KMS-11 (cell line): Measurements from ENCODE around the gene ERGIC3.

Experiments
- H2AFZ ChIP-seq: fragments of 200-600 bp; sonication (generic); 2 replicates; pipeline ENCODE4 v1.6.1; 2016; ENCODE audit warnings: antibody characterized with exemption, mixed run types, low read depth
- H3K27ac ChIP-seq: fragments of 200-600 bp; sonication (generic); 2 replicates; pipeline ENCODE4 v1.6.1; 2016; ENCODE audit warnings: mild to moderate bottlenecking, mixed run types
- H3K27me3 ChIP-seq: fragments of 200-600 bp; sonication (generic); 2 replicates; pipeline ENCODE4 v1.6.1; 2017; ENCODE audit warnings: mild to moderate bottlenecking, low read depth, mixed run types, moderate library complexity; ENCODE audit not compliant: insufficient read depth
- H3K36me3 ChIP-seq: fragments of 200-600 bp; sonication (generic); 2 replicates; pipeline ENCODE4 v1.6.1; 2017; ENCODE audit warnings: mild to moderate bottlenecking, mixed run types; ENCODE audit not compliant: insufficient read depth
- H3K4me1 ChIP-seq: fragments of 200-600 bp; sonication (generic); 2 replicates; pipeline ENCODE4 v1.6.1; 2016; ENCODE audit warnings: mild to moderate bottlenecking, low read depth, mixed run types; ENCODE audit not compliant: poor library complexity, severe bottlenecking
- H3K4me2 ChIP-seq: fragments of 200-600 bp; sonication (generic); 2 replicates; pipeline ENCODE4 v1.7.0; 2016; ENCODE audit warnings: mild to moderate bottlenecking, mixed run types
- H3K4me3 ChIP-seq: fragments of 200-600 bp; sonication (generic); IDR thresholded peaks from 2 replicates; pipeline ENCODE4 v1.6.1; 2017; ENCODE audit warnings: low read depth, low read length, mixed read lengths; ENCODE audit not compliant: insufficient read depth
- H3K79me2 ChIP-seq: fragments of 200-600 bp; sonication (generic); 2 replicates; pipeline ENCODE4 v1.6.1; 2016; ENCODE audit warnings: low read depth, mixed run types; ENCODE audit not compliant: insufficient read depth
- H3K9ac ChIP-seq: fragments of 200-600 bp; sonication (generic); 2 replicates; pipeline ENCODE4 v1.6.1; 2016; ENCODE audit warnings: mild to moderate bottlenecking, mixed run types
- H4K20me1 ChIP-seq: fragments of 200-600 bp; sonication (generic); 2 replicates; pipeline ENCODE4 v1.6.1; 2016; ENCODE audit warnings: mild to moderate bottlenecking, mixed run types; ENCODE audit not compliant: insufficient read depth
- CTCF ChIP-seq: fragments of 200-600 bp; sonication (generic); conservative IDR thresholded peaks from 2 replicates; pipeline ENCODE4 v1.6.1; 2017; ENCODE audit warnings: low read depth, mild to moderate bottlenecking, antibody characterized with exemption, low read length, moderate library complexity, mixed read lengths

ERGIC3 gene

GRCh38 chr20:35555951-35556645 lies 14.2 kb downstream of the ERGIC3 start:
- Histone ChIP-seq H2AFZ (no peak overlapping the region), H3K27ac (no peak overlapping the region), H3K79me2 (no peaks in the 10 kb centered on the region), H3K4me1 (peaks cover 2% of the 10 kb centered on the region), H3K4me2 (no peak overlapping the region), H3K27me3 (no peaks in the 10 kb centered on the region), H4K20me1 (no peaks in the 10 kb centered on the region), H3K4me3 (no peak overlapping the region), H3K36me3 (no peaks in the 10 kb centered on the region), H3K9ac (no peak overlapping the region)
- TF ChIP-seq CTCF = no peak

GRCh38 chr20:35556871-35557270 lies 15.0 kb downstream of the ERGIC3 start:
- Histone ChIP-seq H3K27ac (no peak overlapping the region), H3K36me3 (no peaks in the 10 kb centered on the region), H3K27me3 (no peaks in the 10 kb centered on the region), H4K20me1 (no peaks in the 10 kb centered on the region), H2AFZ (no peak overlapping the region), H3K4me2 (no peak overlapping the region), H3K9ac (no peak overlapping the region), H3K4me1 (peaks cover 10% of the 10 kb centered on the region), H3K79me2 (no peaks in the 10 kb centered on the region), H3K4me3 (no peak overlapping the region)
- no peak for TF ChIP-seq CTCF

GRCh38 chr20:35558451-35558850 lies 16.6 kb downstream of the ERGIC3 start:
- H3K79me2 ChIP-seq = no peaks in the 10 kb centered on the region
- no peaks in the 10 kb centered on the region for H3K27me3 ChIP-seq
- H3K27ac ChIP-seq = no peak overlapping the region
- no peaks in the 10 kb centered on the region for H3K36me3 ChIP-seq
- H2AFZ ChIP-seq = no peak overlapping the region
- peaks cover 10% of the 10 kb centered on the region for H3K4me1 ChIP-seq
- H4K20me1 ChIP-seq = no peaks in the 10 kb centered on the region
- no peak overlapping the region for H3K9ac ChIP-seq
- TF ChIP-seq CTCF = no peak
- H3K4me2 ChIP-seq = no peak overlapping the region
- H3K4me3 ChIP-seq = no peak overlapping the region

GRCh38 chr20:35559042-35559693 lies 17.3 kb downstream of the ERGIC3 start:
- Histone ChIP-seq H3K4me1 (peaks cover 10% of the 10 kb centered on the region), H3K36me3 (no peaks in the 10 kb centered on the region), H3K27ac (no peak overlapping the region), H2AFZ (no peak overlapping the region), H3K9ac (no peak overlapping the region), H3K4me3 (no peak overlapping the region), H3K4me2 (no peak overlapping the region), H3K27me3 (no peaks in the 10 kb centered on the region), H4K20me1 (no peaks in the 10 kb centered on the region), H3K79me2 (no peaks in the 10 kb centered on the region)
- TF ChIP-seq CTCF = no peak
